GM18517 (cell line): ENCODE results near the gene CCDC183.
"Not testable (repeated sequence)": the region's sequence is repeated elsewhere in the genome, so short reads cannot be mapped to it uniquely, and the experiment has no call there.

ENCODE experiments used
- ATAC-seq: cut with Tn5 transposase; IDR thresholded peaks from one replicate; pipeline ENCODE4 v1.9.1; 2021; ENCODE audit warnings: mild to moderate bottlenecking, moderate library complexity; ENCODE audit not compliant: unreplicated experiment

Gene CCDC183

GRCh38 chr9:136823136-136824046, 27.3 kb downstream of the CCDC183 start:
- ATAC-seq: no peak

GRCh38 chr9:136824496-136825225, 28.5 kb downstream of the CCDC183 start:
- ATAC-seq: no peak

GRCh38 chr9:136825295-136826187, 29.4 kb downstream of the CCDC183 start:
- no peak for ATAC-seq

GRCh38 chr9:136826188-136826541, 30.0 kb downstream of the CCDC183 start:
- no peak for ATAC-seq

- no peak for ATAC-seq
Observed at GRCh38 chr9:136826703-136827582, 30.8 kb downstream of the CCDC183 start.

- no peak for ATAC-seq
Observed at GRCh38 chr9:136827794-136828473, 31.8 kb downstream of the CCDC183 start.

- no peak for ATAC-seq
Observed at GRCh38 chr9:136828474-136829140, 32.5 kb downstream of the CCDC183 start.

GRCh38 chr9:136829412-136829811, 33.3 kb downstream of the CCDC183 start:
- ATAC-seq: no peak

GRCh38 chr9:136829981-136830885, 34.1 kb downstream of the CCDC183 start:
- ATAC-seq: no peak

GRCh38 chr9:136831002-136831719, 35.0 kb downstream of the CCDC183 start:
- ATAC-seq: no peak

- ATAC-seq: no peak
Observed at GRCh38 chr9:136831720-136832104, 35.6 kb downstream of the CCDC183 start.

- ATAC-seq: no peak
Observed at GRCh38 chr9:136832581-136832980, 36.4 kb downstream of the CCDC183 start.

- ATAC-seq: not testable (repeated sequence)
Observed at GRCh38 chr9:136833381-136834048, 37.4 kb downstream of the CCDC183 start.

GRCh38 chr9:136835162-136835931, 39.2 kb downstream of the CCDC183 start:
- no peak for ATAC-seq

- ATAC-seq: no peak
Observed at GRCh38 chr9:136835932-136836904, 40.1 kb downstream of the CCDC183 start.
